HepG2 (cell line): Measurements from ENCODE around the gene ESYT2. TPM values are rescaled to one million over a fixed set of nuclear protein-coding genes. Genes with fewer than 3 reads are reported as not detected.

Source experiments
- ATAC-seq: fragments of 200-7000 bp; cut with Tn5 transposase; 3 replicates; pipeline ENCODE4 v1.9.1; 2020; ENCODE audit warnings: mild to moderate bottlenecking, moderate library complexity
- BruUV-seq: library from RNA; stranded (reverse); fragments of 400-500 nt; replicated peaks from 2 replicates; lab custom pipeline; 2021; lab: Mats Ljungman, UMichigan
- CTCF ChIA-PET: fragments of 300-600 bp; formaldehyde crosslinking; extraction: SDS; loops from one replicate; lab custom pipeline; 2021; ENCODE audit warnings: low total read pairs, inconsistent platforms, low intra/inter-chr PET ratio; lab: Yijun Ruan, JAX
- POLR2A ChIA-PET: fragments of 350-600 bp; sonication (Branson Sonifier 250); formaldehyde crosslinking; loops from one replicate; lab custom pipeline; 2020; ENCODE audit warnings: antibody characterized with exemption, inconsistent platforms; lab: Yijun Ruan, JAX
- DNase-seq: peaks from one replicate; pipeline ENCODE4 v3.0.0-alpha.2; 2015; ENCODE audit warnings: low spot score
- FAIRE-seq: peaks from 3 replicates; lab custom pipeline; 2011; peaks lifted over from hg19 to GRCh38; lab: Jason Lieb, UNC
- H2AFZ ChIP-seq: one replicate; pipeline ENCODE4 v1.6.1; 2011; ENCODE audit warnings: low read length, inconsistent platforms
- H3K27ac ChIP-seq: fragments of 300-600 bp; 3 replicates; pipeline ENCODE4 v1.8.0; 2011; ENCODE audit warnings: mixed run types, mild to moderate bottlenecking, mixed read lengths, low read length, inconsistent platforms; ENCODE audit not compliant: insufficient read depth; ENCODE audit errors: extremely low read length
- H3K27me3 ChIP-seq, 2 experiments: fragments of 200-600 bp in 1 of 2; 2 replicates in 1 of 2; 3 replicates in 1 of 2; pipeline versions ENCODE4 v1.6.0 to v1.8.0; 2011; ENCODE audit warnings: low read length in 2 of 2, mild to moderate bottlenecking in 2 of 2, moderate library complexity in 2 of 2, inconsistent platforms in 1 of 2; ENCODE audit not compliant: insufficient read depth in 2 of 2, control insufficient read depth in 1 of 2
- H3K36me3 ChIP-seq, 2 experiments: fragments of 200-600 bp in 1 of 2; replicated peaks in 1 of 2; 2 replicates in 1 of 2; 3 replicates in 1 of 2; pipeline versions ENCODE4 v1.5.1 to v1.8.0; 2011; ENCODE audit warnings: low read length in 2 of 2, inconsistent platforms in 1 of 2; ENCODE audit not compliant: insufficient read depth in 2 of 2, control insufficient read depth in 1 of 2
- H3K4me1 ChIP-seq: 2 replicates; pipeline ENCODE4 v1.5.1; 2012; ENCODE audit warnings: low read length, inconsistent platforms; ENCODE audit not compliant: insufficient read depth
- H3K4me2 ChIP-seq: 2 replicates; pipeline ENCODE4 v1.6.0; 2011; ENCODE audit warnings: low read depth, low read length, inconsistent platforms
- H3K4me3 ChIP-seq, 3 experiments: fragments of 200-600 bp in 1 of 3; sonication (generic), shearing (Covaris generic) in 1 of 3; replicated peaks in 1 of 3; 2 replicates each; pipeline ENCODE4 v1.5.1; 2011 to 2016; ENCODE audit warnings: low read length in 3 of 3, inconsistent platforms in 2 of 3, low read depth in 2 of 3, mild to moderate bottlenecking in 2 of 3, control low read depth in 1 of 3, mixed read lengths in 1 of 3; ENCODE audit not compliant: insufficient read depth in 1 of 3
- H3K79me2 ChIP-seq: one replicate; pipeline ENCODE4 v1.6.1; 2011; ENCODE audit warnings: low read length, inconsistent platforms; ENCODE audit not compliant: insufficient read depth
- H3K9ac ChIP-seq: 2 replicates; pipeline ENCODE4 v1.6.0; 2011; ENCODE audit warnings: mild to moderate bottlenecking, low read depth, low read length, inconsistent platforms; ENCODE audit not compliant: insufficient read depth
- H3K9me3 ChIP-seq: 2 replicates; pipeline ENCODE4 v1.5.1; 2012; ENCODE audit warnings: mild to moderate bottlenecking, low read length
- H4K20me1 ChIP-seq: 2 replicates; pipeline ENCODE4 v1.6.0; 2011; ENCODE audit warnings: inconsistent platforms, mild to moderate bottlenecking, low read length, moderate library complexity; ENCODE audit not compliant: insufficient read depth
- MAFF ChIP-seq: IDR thresholded peaks from 2 replicates; pipeline ENCODE4 v1.6.1; 2011; ENCODE audit warnings: low read depth, low read length, improper control_type of control experiment
- MAFK ChIP-seq, 2 experiments: IDR thresholded peaks in 1 of 2; conservative IDR thresholded peaks in 1 of 2; 2 replicates each; pipeline ENCODE4 v1.6.1; 2011; ENCODE audit warnings: improper control_type of control experiment in 2 of 2, low read length in 2 of 2
- NFATC3 ChIP-seq: sonication (generic); formaldehyde crosslinking; IDR thresholded peaks from 2 replicates; pipeline ENCODE4 v1.5.1; 2020; ENCODE audit warnings: mild to moderate bottlenecking, missing genetic modification reagents
- NFE2L2 ChIP-seq: fragments of 150-350 bp; IDR thresholded peaks from 2 replicates; pipeline ENCODE4 v1.6.1; 2014; ENCODE audit warnings: low read length
- PPARG ChIP-seq: conservative IDR thresholded peaks from 2 replicates; pipeline ENCODE4 v1.6.1; 2016; ENCODE audit warnings: missing biosample characterization, missing genetic modification reagents
- RNF2 ChIP-seq: fragments of 450-650 bp; conservative IDR thresholded peaks from 2 replicates; pipeline ENCODE4 v1.6.1; 2016; ENCODE audit warnings: low read depth
- ZFP41 ChIP-seq: sonication (generic); formaldehyde crosslinking; IDR thresholded peaks from 2 replicates; pipeline ENCODE4 v1.4.0; 2020; ENCODE audit warnings: mild to moderate bottlenecking, missing genetic modification reagents, borderline replicate concordance
- ZNF354B ChIP-seq: sonication (generic); formaldehyde crosslinking; IDR thresholded peaks from 2 replicates; pipeline ENCODE4 v1.8.0; 2022; ENCODE audit warnings: mild to moderate bottlenecking, missing genetic modification reagents
- WGBS: methylation state at CpG from one replicate; pipeline ENCODE4 v1.1.6; 2017; ENCODE audit warnings: low lambda C conversion rate; 5-methylcytosine and 5-hydroxymethylcytosine counted together
- in situ Hi-C: cut with HindIII; loops from 2 replicates; pipeline ENCODE4 v1.10.0; 2017; ENCODE audit warnings: low pct_unique_long_range_greater_than_20kb; ENCODE audit not compliant: extremely low pct_ligation_motif_present
- intact Hi-C: fragments of 100-400 bp; cut with micrococcal nuclease; formaldehyde crosslinking; loops from one replicate; pipeline ENCODE4 v1.10.0; 2022; ENCODE audit not compliant: unreplicated experiment
- polyA plus RNA-seq, 8 experiments: library from polyadenylated mRNA; depleted of rRNA in 3 of 8; stranded (reverse) in 7 of 8; unstranded in 1 of 8; fragments of >200 nt; fragmentation: Illumina TruSeq in 4 of 8; extraction: Trizol in 4 of 8; gene quantifications; 2 replicates each; pipeline versions ENCODE4 v1.2.1 to v1.2.3, GENCODE V29; 2011 to 2016; ENCODE audit warnings: low read depth in 4 of 8, missing spikeins in 1 of 8, mixed read lengths in 1 of 8; ENCODE audit not compliant: insufficient read depth in 1 of 8
- total RNA-seq, 5 experiments: library from RNA; depleted of rRNA; stranded (reverse); fragments of >200 nt; fragmentation: Illumina TruSeq; extraction: Trizol; gene quantifications; 2 replicates each; pipeline ENCODE4 v1.2.3, GENCODE V29; 2016; ENCODE audit warnings: low read depth in 1 of 5
- TF ChIP-seq, protein P1 (sequence below): sonication (generic); formaldehyde crosslinking; IDR thresholded peaks from 2 replicates; pipeline ENCODE4 v1.4.0; 2020; ENCODE audit warnings: missing genetic modification reagents, borderline replicate concordance
- TF ChIP-seq, protein P2 (sequence below): sonication (generic); formaldehyde crosslinking; IDR thresholded peaks from 2 replicates; pipeline ENCODE4 v1.5.1; 2020; ENCODE audit warnings: missing genetic modification reagents, mild to moderate bottlenecking, borderline replicate concordance
- TF ChIP-seq, protein P3 (sequence below): IDR thresholded peaks from 2 replicates; pipeline ENCODE4 v1.6.1; 2016; ENCODE audit warnings: mild to moderate bottlenecking, missing biosample characterization, missing genetic modification reagents

The ESYT2 gene
- total and polyA plus RNA-seq, 2 of the 13 experiments (the other 11 are each of a cell fraction or from before 2014, with no cell fraction given) = 28.5 to 37.3 TPM

- no TSS peak for BruUV-seq
- H3K4me1 ChIP-seq = no peaks in the 10 kb centered on the region
- CTCF ChIA-PET = no interaction called here
Observed at GRCh38 chr7:158802535-158803366, 26.6 kb downstream of the ESYT2 start.

More at GRCh38 chr7:158802535-158803366, 26.6 kb downstream of the ESYT2 start:
- Histone ChIP-seq H3K36me3 (peaks cover 1 to 13% of the 10 kb centered on the region in 2 experiments; a peak in 3 of 5 replicates), H2AFZ (no peak overlapping the region), H3K9ac (no peak overlapping the region), H3K27me3 (no peaks in the 10 kb centered on the region), H3K4me3 (no peak overlapping the region), H4K20me1 (peaks cover 9% of the 10 kb centered on the region; the same call in 1 of the 2 replicates), H3K9me3 (no peaks in the 10 kb centered on the region), H3K79me2 (peaks cover 41% of the 10 kb centered on the region), H3K27ac (no peak overlapping the region), H3K4me2 (no peak overlapping the region)
- no peak for FAIRE-seq
- no peak for TF ChIP-seq ZFP41 (CRISPR knock-in tag)
- TF ChIP-seq MAFF = peak; percentile 88
- TF ChIP-seq, protein P1, sequence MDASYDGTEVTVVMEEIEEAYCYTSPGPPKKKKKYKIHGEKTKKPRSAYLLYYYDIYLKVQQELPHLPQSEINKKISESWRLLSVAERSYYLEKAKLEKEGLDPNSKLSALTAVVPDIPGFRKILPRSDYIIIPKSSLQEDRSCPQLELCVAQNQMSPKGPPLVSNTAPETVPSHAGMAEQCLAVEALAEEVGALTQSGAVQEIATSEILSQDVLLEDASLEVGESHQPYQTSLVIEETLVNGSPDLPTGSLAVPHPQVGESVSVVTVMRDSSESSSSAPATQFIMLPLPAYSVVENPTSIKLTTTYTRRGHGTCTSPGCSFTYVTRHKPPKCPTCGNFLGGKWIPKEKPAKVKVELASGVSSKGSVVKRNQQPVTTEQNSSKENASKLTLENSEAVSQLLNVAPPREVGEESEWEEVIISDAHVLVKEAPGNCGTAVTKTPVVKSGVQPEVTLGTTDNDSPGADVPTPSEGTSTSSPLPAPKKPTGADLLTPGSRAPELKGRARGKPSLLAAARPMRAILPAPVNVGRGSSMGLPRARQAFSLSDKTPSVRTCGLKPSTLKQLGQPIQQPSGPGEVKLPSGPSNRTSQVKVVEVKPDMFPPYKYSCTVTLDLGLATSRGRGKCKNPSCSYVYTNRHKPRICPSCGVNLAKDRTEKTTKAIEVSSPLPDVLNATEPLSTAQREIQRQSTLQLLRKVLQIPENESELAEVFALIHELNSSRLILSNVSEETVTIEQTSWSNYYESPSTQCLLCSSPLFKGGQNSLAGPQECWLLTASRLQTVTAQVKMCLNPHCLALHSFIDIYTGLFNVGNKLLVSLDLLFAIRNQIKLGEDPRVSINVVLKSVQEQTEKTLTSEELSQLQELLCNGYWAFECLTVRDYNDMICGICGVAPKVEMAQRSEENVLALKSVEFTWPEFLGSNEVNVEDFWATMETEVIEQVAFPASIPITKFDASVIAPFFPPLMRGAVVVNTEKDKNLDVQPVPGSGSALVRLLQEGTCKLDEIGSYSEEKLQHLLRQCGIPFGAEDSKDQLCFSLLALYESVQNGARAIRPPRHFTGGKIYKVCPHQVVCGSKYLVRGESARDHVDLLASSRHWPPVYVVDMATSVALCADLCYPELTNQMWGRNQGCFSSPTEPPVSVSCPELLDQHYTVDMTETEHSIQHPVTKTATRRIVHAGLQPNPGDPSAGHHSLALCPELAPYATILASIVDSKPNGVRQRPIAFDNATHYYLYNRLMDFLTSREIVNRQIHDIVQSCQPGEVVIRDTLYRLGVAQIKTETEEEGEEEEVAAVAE (CRISPR knock-in tag) = no peak
- TF ChIP-seq NFE2L2 = peak; percentile 80
- peak; percentile 86 to 93 for TF ChIP-seq MAFK (conservative IDR thresholded peaks at IDR 0.05 in 1 of 2, IDR thresholded peaks at IDR 0.05 in 1 of 2; ENCODE audit: low read length in 2 of 2)
- TF ChIP-seq ZNF354B (CRISPR knock-in tag) = no peak
- no peak for TF ChIP-seq NFATC3 (CRISPR knock-in tag)
- TF ChIP-seq, protein P2, sequence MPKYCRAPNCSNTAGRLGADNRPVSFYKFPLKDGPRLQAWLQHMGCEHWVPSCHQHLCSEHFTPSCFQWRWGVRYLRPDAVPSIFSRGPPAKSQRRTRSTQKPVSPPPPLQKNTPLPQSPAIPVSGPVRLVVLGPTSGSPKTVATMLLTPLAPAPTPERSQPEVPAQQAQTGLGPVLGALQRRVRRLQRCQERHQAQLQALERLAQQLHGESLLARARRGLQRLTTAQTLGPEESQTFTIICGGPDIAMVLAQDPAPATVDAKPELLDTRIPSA = no peak
- TF ChIP-seq, protein P3, sequence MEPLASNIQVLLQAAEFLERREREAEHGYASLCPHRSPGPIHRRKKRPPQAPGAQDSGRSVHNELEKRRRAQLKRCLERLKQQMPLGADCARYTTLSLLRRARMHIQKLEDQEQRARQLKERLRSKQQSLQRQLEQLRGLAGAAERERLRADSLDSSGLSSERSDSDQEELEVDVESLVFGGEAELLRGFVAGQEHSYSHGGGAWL (CRISPR knock-in tag) = no peak
- TF ChIP-seq PPARG (CRISPR knock-in tag) = no peak
- no peak for TF ChIP-seq RNF2
- no peak for ATAC-seq
- 97% methylated on average over 9 of the region's 9 CpGs for WGBS
- in situ Hi-C loops = no loop called here
- no peak for DNase-seq
- intact Hi-C loops = no loop called here
- POLR2A ChIA-PET = no interaction called here
